Psoas muscle (tissue), 8 donors: ENCODE data around the gene SASH1. TPM values are rescaled to one million over a fixed set of nuclear protein-coding genes. Genes with fewer than 3 reads are reported as not detected.
A peak's percentile ranks its signal among the peaks of the same experiment; 100 is the strongest.

Experiments
- ATAC-seq, 4 donors: fragments of 200-7000 bp; cut with Tn5 transposase; one replicate each; pipeline ENCODE4 v1.9.1; 2020; ENCODE audit warnings: moderate library complexity in 3 of 4, mild to moderate bottlenecking in 2 of 4
- DNase-seq, 2 donors: peaks; one replicate each; pipeline ENCODE4 v3.0.0-alpha.2; 2020
- H3K27ac ChIP-seq: fragments of 200-600 bp; one replicate; pipeline ENCODE4 v1.8.0; 2022
- H3K27me3 ChIP-seq, 3 donors: fragments of 200-600 bp in 1 of 3; one replicate each; pipeline versions ENCODE4 v1.6.1 to v1.8.0; 2013 to 2022; ENCODE audit warnings: low read length in 2 of 3, mild to moderate bottlenecking in 2 of 3, moderate library complexity in 1 of 3; ENCODE audit not compliant: insufficient read depth in 3 of 3
- H3K36me3 ChIP-seq, 2 donors: fragments of 200-600 bp in 1 of 2; one replicate each; pipeline versions ENCODE4 v1.6.1 to v1.8.0; 2013 to 2022; ENCODE audit warnings: low read depth in 1 of 2, mild to moderate bottlenecking in 1 of 2, moderate library complexity in 1 of 2; ENCODE audit not compliant: insufficient read depth in 1 of 2
- H3K4me1 ChIP-seq: fragments of 200-600 bp; one replicate; pipeline ENCODE4 v1.8.0; 2022
- H3K4me3 ChIP-seq: fragments of 200-600 bp; one replicate; pipeline ENCODE4 v1.8.0; 2022; ENCODE audit warnings: mild to moderate bottlenecking
- H3K9me3 ChIP-seq: fragments of 200-600 bp; one replicate; pipeline ENCODE4 v1.8.0; 2022
- CTCF ChIP-seq: fragments of 200-600 bp; IDR thresholded peaks from one replicate; pipeline ENCODE4 v1.8.0; 2022; ENCODE audit warnings: antibody characterized with exemption
- WGBS, 3 donors: extraction: QIAGEN DNeasy Blood & Tissue Kit; methylation state at CpG; one replicate each; pipeline versions ENCODE4 v1.1.6 to v1.1.7; 2013; 5-methylcytosine and 5-hydroxymethylcytosine counted together
- intact Hi-C, 2 donors: fragments of 100-400 bp; cut with DNase I; formaldehyde crosslinking; loops; one replicate each; pipeline versions ENCODE4 v1.11.0 to v1.14.2; 2022
- polyA plus RNA-seq, 3 donors: library from polyadenylated mRNA; stranded (reverse); fragments of 200-250 nt; gene quantifications; one replicate each; pipeline ENCODE4 v1.2.3, GENCODE V29; 2013
- total RNA-seq, 4 donors: library from RNA; stranded (reverse); fragmentation: NEBNext Ultra II Directional in 2 of 4; extraction: Animal tissue kit (Norgen Biotek cat#: 25700) in 2 of 4; gene quantifications; one replicate each; pipeline versions ENCODE4 v1.2.1 to v1.2.4, GENCODE V29; 2021 to 2023
- donor health status: healthy with polysubstance abuse.
- donor health status: DM: no; HTN: no; CAD: no; lungs with moderate emphysema.
- donor health status: Bipolar disorder and iron deficiency.
- donor health status: healthy.
- donor health status: DM: yes; HTN: yes; CAD: no.
- donor health status: DM: no; HTN: no; CAD: no.
- donor health status: DM: no; HTN: no; CAD: no.
- donor health status: DM: yes; HTN: yes; CAD: no.

SASH1 gene
- total and polyA plus RNA-seq, 7 donors = 5.0 to 26.1 (median 13.0) TPM

GRCh38 chr6:148577687-148578488, 235.2 kb downstream of the SASH1 start:
- WGBS, 3 donors = 7 to 15% (median 11%) methylated on average over 7 of the region's 7 CpGs

GRCh38 chr6:148578489-148578814, 235.8 kb downstream of the SASH1 start:
- 59 to 73% (median 62%) methylated on average over 5 of the region's 5 CpGs for WGBS, 3 donors
- ATAC-seq (peak in 1 of 4 donors; percentile 41), DNase-seq (no peak)
- Histone ChIP-seq H3K36me3 (no peaks in the 10 kb centered on the region), H3K4me1 (no peaks in the 10 kb centered on the region), H3K27ac (no peak overlapping the region), H3K27me3 (no peaks in the 10 kb centered on the region), H3K9me3 (no peaks in the 10 kb centered on the region), H3K4me3 (no peak overlapping the region)
- no peak for TF ChIP-seq CTCF
- intact Hi-C loops = loop anchor here (1.0 to 5.0 kb wide), 5 partner anchors 34 to 370 kb away; no protein-coding TSS in a partner anchor

More at GRCh38 chr6:148577687-148578488, 235.2 kb downstream of the SASH1 start:
- no peak overlapping the region for H3K4me3 ChIP-seq
- intact Hi-C loops = loop anchor here (1.0 to 5.0 kb wide), 5 partner anchors 34 to 370 kb away; no protein-coding TSS in a partner anchor
- no peaks in the 10 kb centered on the region for H3K27me3 ChIP-seq
- no peaks in the 10 kb centered on the region for H3K36me3 ChIP-seq
- peak; percentile 89 for TF ChIP-seq CTCF
- H3K27ac ChIP-seq = no peak overlapping the region
- peak; percentile 78 to 90 for DNase-seq
- H3K9me3 ChIP-seq = no peaks in the 10 kb centered on the region
- H3K4me1 ChIP-seq = no peaks in the 10 kb centered on the region
- ATAC-seq = peak; percentile 97 to 100 (median 100)

GRCh38 chr6:148578837-148579565, 236.4 kb downstream of the SASH1 start:
- ATAC-seq (peak in 1 of 4 donors; percentile 47), DNase-seq (no peak)
- WGBS, 3 donors = 69 to 82% (median 77%) methylated on average over 4 of the region's 4 CpGs
- TF ChIP-seq CTCF = no peak
- no peak overlapping the region for H3K27ac ChIP-seq
- intact Hi-C loops = loop anchor here (1.0 to 5.0 kb wide), 5 partner anchors 33 to 369 kb away; no protein-coding TSS in a partner anchor
- no peaks in the 10 kb centered on the region for H3K27me3 ChIP-seq
- no peak overlapping the region for H3K4me3 ChIP-seq
- H3K4me1 ChIP-seq = no peaks in the 10 kb centered on the region
- H3K36me3 ChIP-seq = no peaks in the 10 kb centered on the region
- H3K9me3 ChIP-seq = no peaks in the 10 kb centered on the region

- DNase-seq (no peak), ATAC-seq (no peak)
- Histone ChIP-seq H3K4me1 (no peaks in the 10 kb centered on the region), H3K4me3 (no peak overlapping the region), H3K9me3 (no peaks in the 10 kb centered on the region), H3K27ac (no peak overlapping the region), H3K36me3 (no peaks in the 10 kb centered on the region), H3K27me3 (no peaks in the 10 kb centered on the region)
- intact Hi-C loops = no loop called here
- no peak for TF ChIP-seq CTCF
- WGBS, 3 donors = 67 to 82% (median 79%) methylated on average over 5 of the region's 5 CpGs
These were observed 237.8 kb downstream of the SASH1 start for GRCh38 chr6:148580442-148580841.
